Measurements from ENCODE around the gene MIGA1.

MIGA1 gene

DNA sequence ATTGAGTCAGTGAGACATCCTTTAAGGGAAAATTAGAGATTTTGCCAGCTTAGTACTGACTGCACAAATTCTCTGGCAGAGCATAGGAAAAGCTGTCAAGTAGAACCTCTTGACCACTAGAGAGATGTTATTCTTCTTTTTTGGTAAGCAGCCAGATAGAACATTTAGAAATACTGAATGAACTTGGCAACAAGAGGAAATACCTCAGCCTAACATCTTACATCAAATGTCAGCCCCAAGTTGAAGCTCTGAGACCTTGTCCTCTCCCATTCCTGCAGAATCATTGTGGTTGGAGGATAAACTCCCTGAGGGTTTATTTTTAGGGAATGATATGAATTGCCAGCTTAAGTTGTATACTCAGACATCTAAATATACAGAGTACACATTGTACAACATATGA lies 53.5 kb downstream of the MIGA1 start:
- H3K27ac ChIP-seq (ENCODE audit: low read depth, low read length), result no peak overlapping the region
- peaks cover 4% of the 10 kb centered on the region for H3K36me3 ChIP-seq (ENCODE audit: control insufficient read depth, low read length)
- TF ChIP-seq, protein P1, sequence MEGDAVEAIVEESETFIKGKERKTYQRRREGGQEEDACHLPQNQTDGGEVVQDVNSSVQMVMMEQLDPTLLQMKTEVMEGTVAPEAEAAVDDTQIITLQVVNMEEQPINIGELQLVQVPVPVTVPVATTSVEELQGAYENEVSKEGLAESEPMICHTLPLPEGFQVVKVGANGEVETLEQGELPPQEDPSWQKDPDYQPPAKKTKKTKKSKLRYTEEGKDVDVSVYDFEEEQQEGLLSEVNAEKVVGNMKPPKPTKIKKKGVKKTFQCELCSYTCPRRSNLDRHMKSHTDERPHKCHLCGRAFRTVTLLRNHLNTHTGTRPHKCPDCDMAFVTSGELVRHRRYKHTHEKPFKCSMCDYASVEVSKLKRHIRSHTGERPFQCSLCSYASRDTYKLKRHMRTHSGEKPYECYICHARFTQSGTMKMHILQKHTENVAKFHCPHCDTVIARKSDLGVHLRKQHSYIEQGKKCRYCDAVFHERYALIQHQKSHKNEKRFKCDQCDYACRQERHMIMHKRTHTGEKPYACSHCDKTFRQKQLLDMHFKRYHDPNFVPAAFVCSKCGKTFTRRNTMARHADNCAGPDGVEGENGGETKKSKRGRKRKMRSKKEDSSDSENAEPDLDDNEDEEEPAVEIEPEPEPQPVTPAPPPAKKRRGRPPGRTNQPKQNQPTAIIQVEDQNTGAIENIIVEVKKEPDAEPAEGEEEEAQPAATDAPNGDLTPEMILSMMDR (IDR thresholded peaks at IDR 0.05; ENCODE audit: low read depth, low read length, poor library complexity, severe bottlenecking), result no peak
- H4K20me1 ChIP-seq (ENCODE audit: control insufficient read depth, insufficient read depth, low read depth, low read length), result no peaks in the 10 kb centered on the region
- H3K9me3 ChIP-seq (ENCODE audit: control insufficient read depth, insufficient read depth, low read length), result no peaks in the 10 kb centered on the region
- no peaks in the 10 kb centered on the region for H3F3A ChIP-seq (ENCODE audit: control insufficient read depth, insufficient read depth)
- H3K79me2 ChIP-seq (ENCODE audit: control insufficient read depth, low read length), result no peaks in the 10 kb centered on the region
- H3K4me1 ChIP-seq (ENCODE audit: control insufficient read depth, low read length), result peaks cover 65% of the 10 kb centered on the region
- no peaks in the 10 kb centered on the region for H3K9me2 ChIP-seq (replicated peaks; ENCODE audit: control insufficient read depth, low read length)
- H3K4me2 ChIP-seq (ENCODE audit: low read length), result no peak overlapping the region
- no peak overlapping the region for H3K4me3 ChIP-seq (ENCODE audit: low read length)
- H3K27me3 ChIP-seq (ENCODE audit: control insufficient read depth, low read length), result no peaks in the 10 kb centered on the region

DNA sequence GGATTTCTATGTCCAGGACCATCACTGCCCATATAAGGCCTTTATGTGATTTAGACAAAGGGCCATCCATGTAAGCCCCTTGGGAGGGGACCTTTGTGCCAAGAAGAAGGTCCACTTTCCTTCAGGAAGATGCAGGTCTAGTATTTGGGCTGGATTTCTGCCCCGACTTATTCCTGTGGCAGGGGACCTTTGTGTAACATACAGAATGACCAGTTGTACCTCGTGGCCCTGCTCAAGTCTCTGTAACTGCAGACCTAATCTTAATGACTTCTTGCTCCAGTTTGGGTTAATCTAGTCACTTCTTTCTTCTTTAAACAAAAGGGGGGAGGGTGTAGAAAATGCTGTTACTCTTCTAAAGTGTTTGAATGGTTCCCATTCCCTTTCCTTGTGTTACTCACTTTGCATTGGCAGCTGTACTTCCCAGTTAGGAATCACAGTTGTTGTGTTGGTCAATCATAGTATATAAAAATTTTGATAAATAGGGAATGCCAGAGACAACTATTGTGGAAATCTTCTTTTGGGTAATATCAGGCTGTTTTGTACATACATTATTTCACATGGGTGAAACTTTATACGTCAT lies 54.2 kb downstream of the MIGA1 start:
- Histone ChIP-seq H4K20me1 (ENCODE audit: control insufficient read depth, insufficient read depth, low read depth, low read length) (no peaks in the 10 kb centered on the region), H3K4me2 (ENCODE audit: low read length) (no peak overlapping the region), H3K79me2 (ENCODE audit: control insufficient read depth, low read length) (no peaks in the 10 kb centered on the region), H3K4me1 (ENCODE audit: control insufficient read depth, low read length) (peaks cover 58% of the 10 kb centered on the region), H3K9me2 (replicated peaks; ENCODE audit: control insufficient read depth, low read length) (no peaks in the 10 kb centered on the region), H3K4me3 (ENCODE audit: low read length) (no peak overlapping the region), H3K27ac (ENCODE audit: low read depth, low read length) (no peak overlapping the region), H3K27me3 (ENCODE audit: control insufficient read depth, low read length) (no peaks in the 10 kb centered on the region), H3F3A (ENCODE audit: control insufficient read depth, insufficient read depth) (no peaks in the 10 kb centered on the region), H3K36me3 (ENCODE audit: control insufficient read depth, low read length) (peaks cover 4% of the 10 kb centered on the region), H3K9me3 (ENCODE audit: control insufficient read depth, insufficient read depth, low read length) (no peaks in the 10 kb centered on the region)
- TF ChIP-seq, protein P1 (IDR thresholded peaks at IDR 0.05; ENCODE audit: low read depth, low read length, poor library complexity, severe bottlenecking), result no peak
- TF ChIP-seq EZH2phosphoT487 (IDR thresholded peaks at IDR 0.05; ENCODE audit: borderline replicate concordance, low read length), result no peak

DNA sequence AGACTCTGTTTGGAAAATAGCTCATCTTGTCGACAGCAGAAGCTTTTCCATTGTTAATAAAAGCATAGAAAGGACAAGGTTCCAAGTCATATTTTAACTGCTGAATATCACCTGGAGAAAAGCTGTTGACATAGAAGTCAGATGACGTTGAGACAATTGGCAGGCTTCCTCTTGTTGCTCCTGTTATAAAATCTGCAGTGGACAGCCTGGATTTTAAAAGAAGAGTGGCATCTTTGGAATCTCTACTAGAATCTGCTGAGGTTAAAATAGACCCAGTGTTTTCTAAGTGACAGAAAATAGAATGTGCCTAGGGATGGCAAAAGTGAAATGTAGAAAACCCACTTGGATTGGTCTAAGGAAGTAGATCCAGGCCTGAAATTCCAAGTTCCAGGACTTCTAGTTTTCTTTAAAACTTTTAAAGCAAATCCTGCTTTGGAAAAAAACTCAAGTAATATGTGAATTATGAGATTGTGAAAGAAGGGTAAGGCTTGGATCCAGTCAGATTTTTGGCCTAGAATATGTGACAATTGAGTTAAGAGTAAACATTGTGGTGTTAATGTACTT lies 55.4 kb downstream of the MIGA1 start:
- H3F3A ChIP-seq (ENCODE audit: control insufficient read depth, insufficient read depth), result no peaks in the 10 kb centered on the region
- no peaks in the 10 kb centered on the region for H4K20me1 ChIP-seq (ENCODE audit: control insufficient read depth, insufficient read depth, low read depth, low read length)
- H3K4me1 ChIP-seq (ENCODE audit: control insufficient read depth, low read length), result peaks cover 46% of the 10 kb centered on the region
- no peak overlapping the region for H3K4me3 ChIP-seq (ENCODE audit: low read length)
- no peaks in the 10 kb centered on the region for H3K79me2 ChIP-seq (ENCODE audit: control insufficient read depth, low read length)
- H3K27ac ChIP-seq (ENCODE audit: low read depth, low read length), result no peak overlapping the region
- no peaks in the 10 kb centered on the region for H3K9me3 ChIP-seq (ENCODE audit: control insufficient read depth, insufficient read depth, low read length)
- H3K27me3 ChIP-seq (ENCODE audit: control insufficient read depth, low read length), result no peaks in the 10 kb centered on the region
- no peak for TF ChIP-seq EZH2phosphoT487 (IDR thresholded peaks at IDR 0.05; ENCODE audit: borderline replicate concordance, low read length)
- TF ChIP-seq, protein P1 (IDR thresholded peaks at IDR 0.05; ENCODE audit: low read depth, low read length, poor library complexity, severe bottlenecking), result no peak
- H3K4me2 ChIP-seq (ENCODE audit: low read length), result no peak overlapping the region
- H3K36me3 ChIP-seq (ENCODE audit: control insufficient read depth, low read length), result peaks cover 4% of the 10 kb centered on the region
- H3K9me2 ChIP-seq (replicated peaks; ENCODE audit: control insufficient read depth, low read length), result no peaks in the 10 kb centered on the region
